Left ventricle myocardium inferior (tissue), 1 donor: Measurements from ENCODE around the gene PPAN. TPM values are rescaled to one million over a fixed set of nuclear protein-coding genes. Genes with fewer than 3 reads are reported as not detected.

Experiments
- DNase-seq: peaks from one replicate; pipeline ENCODE4 v3.0.0-alpha.2; 2020
- H3K27ac ChIP-seq: fragments of 200-600 bp; replicated peaks from 2 replicates; pipeline ENCODE4 v1.8.0; 2021
- H3K27me3 ChIP-seq: fragments of 200-600 bp; 2 replicates; pipeline ENCODE4 v1.8.0; 2021; ENCODE audit warnings: low read depth
- H3K36me3 ChIP-seq: fragments of 200-600 bp; 2 replicates; pipeline ENCODE4 v1.8.0; 2021
- H3K4me1 ChIP-seq: fragments of 200-600 bp; 2 replicates; pipeline ENCODE4 v1.8.0; 2021
- H3K4me3 ChIP-seq: fragments of 200-600 bp; 2 replicates; pipeline ENCODE4 v1.8.0; 2021; ENCODE audit warnings: mild to moderate bottlenecking, moderate library complexity
- H3K9me3 ChIP-seq: fragments of 200-600 bp; replicated peaks from 2 replicates; pipeline ENCODE4 v1.8.0; 2021
- intact Hi-C: fragments of 100-400 bp; cut with micrococcal nuclease; formaldehyde crosslinking; loops from one replicate; pipeline ENCODE4 v1.11.0; 2022
- total RNA-seq: library from RNA; stranded (reverse); fragmentation: NEBNext Ultra II Directional; extraction: Animal tissue kit (Norgen Biotek cat#: 25700); gene quantifications from one replicate; pipeline ENCODE4 v1.2.1, GENCODE V29; 2021
- TF ChIP-seq, protein P1 (sequence below): fragments of 200-600 bp; IDR thresholded peaks from 2 replicates; pipeline ENCODE4 v1.8.0; 2021; ENCODE audit warnings: antibody characterized with exemption, mild to moderate bottlenecking, borderline replicate concordance
- donor health status: DM: no; HTN: yes; CAD: no; lungs with severe emphysema.

The PPAN gene
- total RNA-seq, 1 donor from 2014 or later, result 23.6 TPM

DNA sequence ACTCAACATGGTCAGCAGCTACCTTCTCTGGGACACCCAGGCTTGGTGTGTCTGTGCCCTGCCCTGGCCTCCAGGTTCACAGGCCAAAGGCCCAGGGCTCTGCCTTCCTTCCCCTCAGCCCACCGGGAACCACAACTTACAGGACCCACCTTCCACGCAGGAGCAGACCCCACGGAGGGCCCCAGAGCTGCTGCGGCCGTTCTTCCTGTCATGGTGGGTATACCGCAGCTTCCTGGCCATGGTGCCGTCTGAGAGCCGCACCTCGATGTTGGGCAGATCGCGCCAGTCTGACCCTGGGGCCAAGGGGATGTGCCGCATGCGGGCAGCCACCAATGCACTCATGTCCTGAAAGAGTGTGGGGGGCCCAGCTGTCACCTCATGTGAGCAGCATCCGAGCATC, 30.8 kb downstream of the PPAN start:
- no peaks in the 10 kb centered on the region for H3K4me1 ChIP-seq
- H3K4me3 ChIP-seq, result no peak overlapping the region
- H3K9me3 ChIP-seq, result no peaks in the 10 kb centered on the region
- DNase-seq, result no peak
- TF ChIP-seq, protein P1, sequence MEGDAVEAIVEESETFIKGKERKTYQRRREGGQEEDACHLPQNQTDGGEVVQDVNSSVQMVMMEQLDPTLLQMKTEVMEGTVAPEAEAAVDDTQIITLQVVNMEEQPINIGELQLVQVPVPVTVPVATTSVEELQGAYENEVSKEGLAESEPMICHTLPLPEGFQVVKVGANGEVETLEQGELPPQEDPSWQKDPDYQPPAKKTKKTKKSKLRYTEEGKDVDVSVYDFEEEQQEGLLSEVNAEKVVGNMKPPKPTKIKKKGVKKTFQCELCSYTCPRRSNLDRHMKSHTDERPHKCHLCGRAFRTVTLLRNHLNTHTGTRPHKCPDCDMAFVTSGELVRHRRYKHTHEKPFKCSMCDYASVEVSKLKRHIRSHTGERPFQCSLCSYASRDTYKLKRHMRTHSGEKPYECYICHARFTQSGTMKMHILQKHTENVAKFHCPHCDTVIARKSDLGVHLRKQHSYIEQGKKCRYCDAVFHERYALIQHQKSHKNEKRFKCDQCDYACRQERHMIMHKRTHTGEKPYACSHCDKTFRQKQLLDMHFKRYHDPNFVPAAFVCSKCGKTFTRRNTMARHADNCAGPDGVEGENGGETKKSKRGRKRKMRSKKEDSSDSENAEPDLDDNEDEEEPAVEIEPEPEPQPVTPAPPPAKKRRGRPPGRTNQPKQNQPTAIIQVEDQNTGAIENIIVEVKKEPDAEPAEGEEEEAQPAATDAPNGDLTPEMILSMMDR, result no peak
- H3K27me3 ChIP-seq, result no peaks in the 10 kb centered on the region
- peaks cover 99% of the 10 kb centered on the region for H3K36me3 ChIP-seq
- no peak overlapping the region for H3K27ac ChIP-seq
- intact Hi-C loops, result no loop called here

DNA sequence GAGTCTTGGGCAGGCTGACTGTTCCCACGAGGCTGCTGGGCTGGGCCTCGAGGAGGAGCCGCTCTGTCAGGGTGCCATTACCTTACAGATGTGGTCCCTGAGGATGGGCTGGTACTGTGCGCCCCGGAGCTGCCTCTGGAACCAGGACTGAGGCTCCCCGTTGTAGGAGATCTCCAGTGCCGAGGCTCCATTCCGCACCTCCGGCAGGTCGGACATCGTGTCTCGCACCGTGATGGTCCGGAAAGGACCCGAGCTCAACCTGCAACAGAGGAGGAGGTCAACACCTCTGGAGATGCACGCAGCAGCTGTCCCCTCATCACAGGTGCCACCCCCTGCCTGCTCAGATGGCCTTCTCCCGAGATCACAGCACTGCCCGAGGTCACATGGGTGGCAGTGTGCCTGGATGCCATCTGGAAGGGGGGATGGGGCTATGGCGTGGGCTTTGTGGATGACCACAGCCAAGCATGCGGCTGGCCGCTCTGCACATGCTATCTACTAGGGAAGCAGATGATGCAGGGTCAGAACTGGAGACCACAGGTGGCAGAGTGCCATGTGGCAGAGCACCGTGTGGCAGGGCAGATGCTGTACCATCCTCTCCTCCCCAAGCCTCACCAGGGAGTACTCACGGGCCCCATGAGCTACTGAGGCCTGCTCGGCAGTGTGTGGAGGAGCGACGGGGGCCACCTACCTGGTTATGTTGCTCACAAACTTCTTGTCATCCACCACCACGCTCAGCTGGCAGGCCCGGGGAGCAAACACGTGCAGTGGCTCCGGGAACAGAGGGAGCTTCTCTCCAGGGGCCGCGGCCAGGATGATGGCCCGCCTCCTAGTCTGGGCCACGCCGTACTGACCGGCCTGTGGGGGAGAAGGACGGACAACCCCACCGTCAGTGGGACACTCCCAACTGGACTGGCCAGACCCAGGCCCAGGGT, 31.9 kb downstream of the PPAN start:
- intact Hi-C loops, result no loop called here
- Histone ChIP-seq H3K4me3 (no peak overlapping the region), H3K27me3 (no peaks in the 10 kb centered on the region), H3K36me3 (peaks cover 99% of the 10 kb centered on the region), H3K27ac (no peak overlapping the region), H3K9me3 (no peaks in the 10 kb centered on the region), H3K4me1 (no peaks in the 10 kb centered on the region)
- TF ChIP-seq, protein P1, result no peak
- no peak for DNase-seq

DNA sequence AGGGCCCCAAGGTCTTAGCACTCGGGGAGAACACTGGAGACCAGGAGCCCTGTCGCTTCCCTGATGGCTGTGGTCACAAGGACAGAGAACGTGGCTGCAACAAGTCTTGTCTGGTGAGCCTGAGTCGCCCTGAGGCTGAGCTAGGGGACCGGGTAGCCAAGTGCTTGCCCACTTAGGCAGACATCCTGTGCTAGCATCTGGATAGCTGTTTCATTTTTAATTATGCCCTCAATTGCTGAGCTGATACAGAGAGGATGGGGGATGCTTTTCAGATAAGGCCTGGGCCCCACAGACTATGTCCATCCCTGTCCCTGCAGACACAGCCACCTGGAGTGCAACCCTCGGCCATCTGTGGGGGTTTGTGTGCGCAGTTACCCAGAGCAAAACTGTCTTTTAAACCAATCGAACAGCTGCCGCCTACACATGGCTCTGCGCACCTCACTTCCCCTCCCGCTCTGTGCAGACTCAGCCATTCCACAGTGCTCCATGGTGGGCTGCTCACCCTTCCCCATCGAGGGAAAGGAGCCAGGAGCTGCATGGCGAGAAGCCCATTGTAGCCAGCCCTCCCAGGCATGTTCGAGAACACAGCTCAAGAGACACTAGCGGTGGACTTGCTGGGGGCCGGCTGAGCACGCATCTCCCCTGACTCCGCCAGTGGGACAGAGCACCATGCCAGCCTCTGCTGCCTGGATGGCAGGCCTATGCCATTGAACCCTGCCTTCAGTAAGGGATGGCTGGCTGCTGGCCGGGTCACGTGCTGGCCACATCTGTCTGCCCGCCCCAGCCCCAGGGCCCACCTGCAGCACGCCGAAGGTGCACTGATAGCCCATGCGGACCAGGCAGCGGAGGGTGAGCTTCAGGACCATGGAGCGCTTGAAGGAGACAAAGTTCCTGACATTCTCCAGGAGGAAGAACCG, 33.0 kb downstream of the PPAN start:
- no peak overlapping the region for H3K27ac ChIP-seq
- TF ChIP-seq, protein P1, result no peak
- intact Hi-C loops, result no loop called here
- no peaks in the 10 kb centered on the region for H3K27me3 ChIP-seq
- H3K9me3 ChIP-seq, result no peaks in the 10 kb centered on the region
- no peak for DNase-seq
- H3K4me3 ChIP-seq, result no peak overlapping the region
- no peaks in the 10 kb centered on the region for H3K4me1 ChIP-seq
- H3K36me3 ChIP-seq, result peaks cover 99% of the 10 kb centered on the region

DNA sequence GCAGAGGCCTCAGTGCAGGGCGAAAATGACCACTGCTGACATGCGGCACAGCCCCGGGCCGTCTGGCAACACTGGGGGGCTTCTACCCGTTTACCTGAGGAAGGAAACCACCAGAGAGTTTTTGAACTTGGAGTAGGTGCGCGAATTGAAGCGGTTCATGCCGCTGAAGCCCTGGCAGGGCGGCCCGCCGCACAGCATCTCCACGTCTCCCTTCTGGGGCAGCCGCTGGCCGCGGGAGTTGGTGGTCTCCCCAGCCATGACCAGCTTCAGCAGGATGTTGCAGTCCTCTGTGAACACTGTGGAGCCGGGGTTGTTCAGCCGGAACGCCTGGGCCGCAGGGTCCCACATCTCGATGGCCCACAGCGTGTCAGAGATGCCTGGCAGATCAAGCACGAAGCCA, 33.8 kb downstream of the PPAN start:
- Histone ChIP-seq H3K4me1 (no peaks in the 10 kb centered on the region), H3K27ac (no peak overlapping the region), H3K4me3 (no peak overlapping the region), H3K9me3 (no peaks in the 10 kb centered on the region), H3K27me3 (no peaks in the 10 kb centered on the region), H3K36me3 (peaks cover 98% of the 10 kb centered on the region)
- intact Hi-C loops, result no loop called here
- TF ChIP-seq, protein P1, result no peak
- no peak for DNase-seq

DNA sequence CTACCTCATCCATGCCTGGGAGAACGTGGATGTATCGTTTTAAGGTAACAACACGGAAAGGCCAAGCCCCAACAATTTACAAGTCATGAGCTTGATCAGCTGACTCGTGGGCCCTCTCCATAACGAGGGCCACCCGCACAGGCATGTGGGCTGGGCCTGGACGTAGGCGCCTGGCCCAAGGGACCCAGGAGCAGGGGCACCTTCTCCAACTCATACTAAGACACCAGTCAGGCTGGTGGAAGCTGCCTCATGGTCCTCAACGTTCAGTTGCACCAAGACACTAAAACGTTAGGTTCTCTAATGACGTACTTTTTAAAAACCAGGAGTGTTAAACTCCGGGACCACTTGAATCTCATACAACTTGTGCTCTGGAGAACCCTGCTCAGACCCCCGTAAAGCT, 35.3 kb downstream of the PPAN start:
- no peak overlapping the region for H3K4me3 ChIP-seq
- H3K9me3 ChIP-seq, result no peaks in the 10 kb centered on the region
- no peaks in the 10 kb centered on the region for H3K27me3 ChIP-seq
- TF ChIP-seq, protein P1, result no peak
- H3K36me3 ChIP-seq, result peaks cover 98% of the 10 kb centered on the region
- H3K27ac ChIP-seq, result no peak overlapping the region
- intact Hi-C loops, result no loop called here
- DNase-seq, result no peak
- H3K4me1 ChIP-seq, result no peaks in the 10 kb centered on the region
